ENCODE results near the gene HDAC11.
"Not testable (repeated sequence)": the region's sequence is repeated elsewhere in the genome, so short reads cannot be mapped to it uniquely, and the experiment has no call there.

Gene HDAC11

DNA sequence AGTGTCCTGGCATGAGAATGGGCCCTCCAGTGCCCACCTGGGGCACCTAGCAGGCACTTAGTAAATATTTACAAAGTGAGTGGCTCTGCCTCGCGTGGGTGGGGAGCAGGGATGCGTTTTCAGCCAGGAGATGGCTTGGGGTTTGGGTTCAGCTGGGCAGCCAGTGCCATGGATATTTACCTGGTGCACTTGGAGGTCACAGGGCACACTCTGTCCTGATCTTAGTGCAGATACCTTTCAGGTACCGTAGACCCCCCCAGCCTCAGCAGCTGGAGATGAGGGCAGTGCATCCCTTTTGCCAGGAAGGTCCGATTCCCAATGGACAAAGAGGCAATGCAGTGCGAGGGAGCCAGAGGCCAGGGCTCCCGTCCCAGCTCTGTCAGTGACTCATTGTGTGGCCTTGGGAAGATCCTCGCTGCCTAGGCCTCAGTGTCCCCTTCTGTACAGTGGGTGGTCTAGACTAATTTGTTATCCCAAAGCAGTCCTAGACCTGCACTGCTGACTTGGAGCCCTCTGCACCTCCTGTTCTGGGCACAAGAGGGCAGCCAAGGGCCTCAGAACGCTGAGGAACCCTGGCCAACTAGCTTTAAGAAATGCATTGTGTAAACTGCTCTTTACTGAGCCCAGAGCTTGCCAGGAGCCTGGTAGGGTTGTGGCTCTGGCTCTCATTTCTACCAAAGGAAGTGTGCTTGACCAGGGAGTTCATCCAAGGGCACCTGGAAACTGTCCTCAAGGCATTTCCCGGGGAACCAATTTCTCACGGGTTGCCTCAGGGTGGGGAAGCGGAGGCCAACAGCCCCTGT lies 16.0 kb downstream of the HDAC11 start:
- peak overlapping the region; percentile 72 for H3K27ac ChIP-seq
- TF ChIP-seq, protein P1, sequence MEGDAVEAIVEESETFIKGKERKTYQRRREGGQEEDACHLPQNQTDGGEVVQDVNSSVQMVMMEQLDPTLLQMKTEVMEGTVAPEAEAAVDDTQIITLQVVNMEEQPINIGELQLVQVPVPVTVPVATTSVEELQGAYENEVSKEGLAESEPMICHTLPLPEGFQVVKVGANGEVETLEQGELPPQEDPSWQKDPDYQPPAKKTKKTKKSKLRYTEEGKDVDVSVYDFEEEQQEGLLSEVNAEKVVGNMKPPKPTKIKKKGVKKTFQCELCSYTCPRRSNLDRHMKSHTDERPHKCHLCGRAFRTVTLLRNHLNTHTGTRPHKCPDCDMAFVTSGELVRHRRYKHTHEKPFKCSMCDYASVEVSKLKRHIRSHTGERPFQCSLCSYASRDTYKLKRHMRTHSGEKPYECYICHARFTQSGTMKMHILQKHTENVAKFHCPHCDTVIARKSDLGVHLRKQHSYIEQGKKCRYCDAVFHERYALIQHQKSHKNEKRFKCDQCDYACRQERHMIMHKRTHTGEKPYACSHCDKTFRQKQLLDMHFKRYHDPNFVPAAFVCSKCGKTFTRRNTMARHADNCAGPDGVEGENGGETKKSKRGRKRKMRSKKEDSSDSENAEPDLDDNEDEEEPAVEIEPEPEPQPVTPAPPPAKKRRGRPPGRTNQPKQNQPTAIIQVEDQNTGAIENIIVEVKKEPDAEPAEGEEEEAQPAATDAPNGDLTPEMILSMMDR (conservative IDR thresholded peaks at IDR 0.05), result peak; percentile 97

DNA sequence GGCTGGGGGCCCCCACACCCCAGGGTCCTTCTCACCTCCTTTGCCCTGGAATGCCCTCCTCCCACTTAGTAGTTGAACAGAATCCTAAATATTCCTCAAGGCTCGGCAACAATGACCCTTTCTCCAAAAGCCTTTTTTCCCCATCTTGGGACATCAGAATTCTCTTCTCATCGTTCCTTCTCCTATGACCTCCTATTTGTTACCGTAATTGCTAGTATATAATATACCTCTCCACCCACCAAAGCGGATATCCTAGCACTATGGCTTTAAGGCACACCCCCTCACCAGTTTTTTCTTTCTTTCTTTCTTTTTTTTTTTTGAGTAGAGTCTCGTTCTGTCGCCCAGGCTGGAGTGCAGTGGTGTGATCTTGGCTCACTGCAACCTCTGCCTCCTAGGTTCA lies 16.8 kb downstream of the HDAC11 start:
- peak overlapping the region; percentile 72 for H3K27ac ChIP-seq
- TF ChIP-seq, protein P1 (conservative IDR thresholded peaks at IDR 0.05), result no peak

- peak overlapping the region; percentile 72; the same call in 1 of the 2 replicates for H3K27ac ChIP-seq
- TF ChIP-seq, protein P1 (conservative IDR thresholded peaks at IDR 0.05), result no peak
Observed at GRCh38 chr3:13497386-13497785, 17.3 kb downstream of the HDAC11 start.

DNA sequence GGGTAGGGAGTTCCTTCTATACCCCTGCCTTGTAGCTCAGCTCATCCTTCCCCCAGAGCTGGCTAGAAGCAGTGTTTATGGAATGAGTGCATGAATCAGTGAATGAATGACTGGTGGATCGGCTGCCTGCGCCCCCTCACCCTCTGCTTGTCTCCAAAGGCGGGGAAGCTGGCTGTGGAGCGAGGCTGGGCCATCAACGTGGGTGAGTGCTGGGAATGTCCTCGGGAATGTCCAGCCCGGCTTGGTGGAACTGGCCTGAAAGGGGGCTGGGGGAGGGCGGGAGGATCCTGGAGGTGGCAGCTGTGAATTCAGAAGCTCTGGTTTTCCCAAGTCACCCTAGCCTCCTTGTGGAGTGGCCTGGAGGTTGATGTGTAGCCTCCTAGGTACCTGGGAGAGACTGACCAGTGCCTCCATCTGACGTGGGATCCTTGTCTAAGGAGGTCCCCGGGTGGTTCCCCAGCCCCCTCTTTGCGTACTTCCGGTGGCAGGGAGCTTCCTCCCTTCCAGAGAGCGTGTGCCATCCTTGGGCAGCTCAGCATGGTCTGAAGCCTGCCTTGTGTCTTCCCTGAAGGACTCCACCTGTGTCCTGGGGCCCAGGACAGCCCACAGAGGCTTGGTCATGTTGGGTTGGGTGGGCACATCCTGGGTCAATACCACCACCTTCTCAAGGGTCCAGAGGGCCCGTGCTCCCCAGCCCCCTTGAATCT lies 18.4 kb downstream of the HDAC11 start:
- no peak overlapping the region for H3K27ac ChIP-seq
- TF ChIP-seq, protein P1 (conservative IDR thresholded peaks at IDR 0.05), result no peak

- H3K27ac ChIP-seq, result not testable (repeated sequence)
Observed at GRCh38 chr3:13499246-13499645, 19.1 kb downstream of the HDAC11 start.

DNA sequence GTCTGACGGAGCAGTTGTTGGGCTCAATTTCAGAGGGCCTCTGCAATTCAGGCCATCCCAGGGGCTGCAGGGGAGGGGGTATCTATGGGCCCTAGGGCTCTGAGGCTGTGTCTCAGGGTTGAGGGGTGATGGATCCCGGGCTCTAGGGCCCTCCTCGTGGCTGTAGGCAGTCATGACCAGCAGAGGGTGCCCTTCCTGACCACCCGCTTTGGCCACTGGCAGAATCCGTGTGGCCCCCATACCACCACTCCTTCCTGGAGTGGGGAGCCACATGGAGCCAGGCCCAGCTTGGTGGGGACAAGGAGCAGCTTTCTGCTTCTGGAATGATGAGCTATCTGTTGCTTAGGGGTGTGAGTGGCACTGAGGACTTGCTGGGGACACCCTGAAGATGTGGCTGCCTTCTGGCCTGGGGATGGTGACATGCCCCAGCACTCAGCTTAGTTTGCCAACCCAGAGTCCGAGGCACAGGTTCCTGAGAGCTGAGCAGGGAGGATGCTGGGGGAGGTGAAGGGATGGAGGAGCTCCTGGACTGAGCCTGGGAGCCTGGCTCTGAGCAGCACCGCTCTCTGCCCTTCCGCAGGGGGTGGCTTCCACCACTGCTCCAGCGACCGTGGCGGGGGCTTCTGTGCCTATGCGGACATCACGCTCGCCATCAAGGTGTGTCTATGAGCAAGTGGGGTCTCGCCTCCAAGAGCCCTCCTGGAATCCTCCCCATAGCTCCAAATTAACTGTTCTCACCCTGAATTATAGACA lies 20.2 kb downstream of the HDAC11 start:
- TF ChIP-seq, protein P1 (conservative IDR thresholded peaks at IDR 0.05), result peak; percentile 77
- no peak overlapping the region for H3K27ac ChIP-seq

DNA sequence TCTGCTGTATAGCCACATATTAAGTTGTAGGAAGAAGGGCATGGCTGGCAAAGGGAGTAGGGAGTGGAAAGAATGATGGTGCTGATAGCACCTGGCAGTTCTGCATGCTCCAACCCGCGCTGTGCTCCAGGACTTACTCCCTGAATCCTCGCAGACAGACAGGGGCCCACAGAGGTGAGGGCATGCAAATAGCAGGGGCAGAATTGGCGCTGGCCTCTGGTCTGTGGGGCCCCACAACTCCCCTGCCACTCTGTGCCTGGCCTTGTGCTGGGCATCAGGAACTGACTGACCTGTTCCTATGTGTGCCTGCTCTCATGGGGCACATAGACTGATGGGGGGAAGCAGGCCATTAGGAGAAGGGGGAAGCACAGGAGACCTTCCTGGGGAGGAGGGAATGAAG lies 20.9 kb downstream of the HDAC11 start:
- TF ChIP-seq, protein P1 (conservative IDR thresholded peaks at IDR 0.05), result no peak
- no peak overlapping the region for H3K27ac ChIP-seq

Measured in VCaP (cell line).